Astrocyte of the cerebellum (primary cell): Measurements from ENCODE around the gene CBX8.

Experiments
- DNase-seq: peaks from one replicate; pipeline ENCODE4 v3.0.0-alpha.2; 2011; ENCODE audit warnings: low read depth
- H3K4me3 ChIP-seq: 2 replicates; pipeline ENCODE4 v1.5.1; 2011; ENCODE audit warnings: mild to moderate bottlenecking, low read depth, low read length, moderate library complexity
- in situ Hi-C: cut with HindIII; loops from 2 replicates; pipeline ENCODE4 v1.10.0; 2017; ENCODE audit warnings: low sequenced_read_pairs
- TF ChIP-seq, protein P1 (sequence below): IDR thresholded peaks from 2 replicates; pipeline ENCODE4 v1.5.1; 2012; ENCODE audit warnings: low read length, low read depth, moderate library complexity, mild to moderate bottlenecking; ENCODE audit errors: missing control alignments

The CBX8 gene

DNA sequence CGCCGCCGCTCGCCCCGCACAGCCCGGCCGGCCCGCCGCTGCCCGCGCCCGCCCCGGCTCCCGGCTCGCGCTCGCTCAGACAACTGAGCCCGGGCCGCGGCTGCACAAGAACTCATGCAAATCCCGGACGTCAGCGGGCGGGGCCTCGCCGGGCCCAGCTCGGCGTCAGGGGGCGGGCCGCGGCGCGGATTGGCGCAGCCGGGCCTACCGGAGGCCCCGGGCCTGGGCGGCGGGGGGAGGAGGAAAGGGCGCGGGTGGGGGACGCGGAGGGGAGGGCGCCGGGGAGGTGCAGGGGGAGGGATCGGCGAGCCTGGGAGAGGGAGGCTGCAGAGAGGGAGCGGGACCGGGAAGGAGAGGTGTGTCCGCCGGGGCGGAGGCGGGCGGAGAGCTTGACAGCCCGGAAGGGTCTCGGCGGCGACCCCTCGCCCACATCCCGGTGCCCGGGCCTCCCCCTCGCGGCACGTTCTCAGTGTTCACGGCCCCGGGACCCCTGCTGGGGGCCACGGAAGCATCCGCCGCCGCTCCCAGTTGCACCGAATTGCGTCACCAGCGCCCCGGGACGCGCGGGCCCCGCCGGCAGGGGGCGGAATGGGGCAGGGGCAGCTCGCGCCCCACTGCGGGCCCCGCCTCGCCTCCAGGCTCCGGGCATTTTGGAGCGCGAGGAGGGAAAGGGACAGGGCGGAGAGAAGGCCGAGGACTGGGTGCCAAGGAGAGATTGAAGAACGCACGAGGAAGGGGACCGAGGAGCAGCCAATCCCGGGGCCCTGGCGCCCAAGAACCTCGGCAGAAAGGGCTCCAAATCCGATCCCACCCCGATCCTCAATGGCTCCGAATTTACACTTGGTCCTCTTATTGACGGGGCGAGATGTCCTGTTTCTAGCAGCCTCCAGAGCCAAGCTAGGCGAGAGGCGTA, 42.7 kb upstream of the CBX8 start, which contains the start of gene CBX4:
CBX4 (minus strand) TSS at position 85 of the 913 bp plus-strand sequence. CDS start 189 bp downstream, outside the sequence.
- peak; percentile 66 for DNase-seq
- TF ChIP-seq, protein P1, sequence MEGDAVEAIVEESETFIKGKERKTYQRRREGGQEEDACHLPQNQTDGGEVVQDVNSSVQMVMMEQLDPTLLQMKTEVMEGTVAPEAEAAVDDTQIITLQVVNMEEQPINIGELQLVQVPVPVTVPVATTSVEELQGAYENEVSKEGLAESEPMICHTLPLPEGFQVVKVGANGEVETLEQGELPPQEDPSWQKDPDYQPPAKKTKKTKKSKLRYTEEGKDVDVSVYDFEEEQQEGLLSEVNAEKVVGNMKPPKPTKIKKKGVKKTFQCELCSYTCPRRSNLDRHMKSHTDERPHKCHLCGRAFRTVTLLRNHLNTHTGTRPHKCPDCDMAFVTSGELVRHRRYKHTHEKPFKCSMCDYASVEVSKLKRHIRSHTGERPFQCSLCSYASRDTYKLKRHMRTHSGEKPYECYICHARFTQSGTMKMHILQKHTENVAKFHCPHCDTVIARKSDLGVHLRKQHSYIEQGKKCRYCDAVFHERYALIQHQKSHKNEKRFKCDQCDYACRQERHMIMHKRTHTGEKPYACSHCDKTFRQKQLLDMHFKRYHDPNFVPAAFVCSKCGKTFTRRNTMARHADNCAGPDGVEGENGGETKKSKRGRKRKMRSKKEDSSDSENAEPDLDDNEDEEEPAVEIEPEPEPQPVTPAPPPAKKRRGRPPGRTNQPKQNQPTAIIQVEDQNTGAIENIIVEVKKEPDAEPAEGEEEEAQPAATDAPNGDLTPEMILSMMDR, result peak; percentile 47
- in situ Hi-C loops, result no loop called here
- peak within 1 kb of the TSS; percentile 66 for H3K4me3 ChIP-seq

DNA sequence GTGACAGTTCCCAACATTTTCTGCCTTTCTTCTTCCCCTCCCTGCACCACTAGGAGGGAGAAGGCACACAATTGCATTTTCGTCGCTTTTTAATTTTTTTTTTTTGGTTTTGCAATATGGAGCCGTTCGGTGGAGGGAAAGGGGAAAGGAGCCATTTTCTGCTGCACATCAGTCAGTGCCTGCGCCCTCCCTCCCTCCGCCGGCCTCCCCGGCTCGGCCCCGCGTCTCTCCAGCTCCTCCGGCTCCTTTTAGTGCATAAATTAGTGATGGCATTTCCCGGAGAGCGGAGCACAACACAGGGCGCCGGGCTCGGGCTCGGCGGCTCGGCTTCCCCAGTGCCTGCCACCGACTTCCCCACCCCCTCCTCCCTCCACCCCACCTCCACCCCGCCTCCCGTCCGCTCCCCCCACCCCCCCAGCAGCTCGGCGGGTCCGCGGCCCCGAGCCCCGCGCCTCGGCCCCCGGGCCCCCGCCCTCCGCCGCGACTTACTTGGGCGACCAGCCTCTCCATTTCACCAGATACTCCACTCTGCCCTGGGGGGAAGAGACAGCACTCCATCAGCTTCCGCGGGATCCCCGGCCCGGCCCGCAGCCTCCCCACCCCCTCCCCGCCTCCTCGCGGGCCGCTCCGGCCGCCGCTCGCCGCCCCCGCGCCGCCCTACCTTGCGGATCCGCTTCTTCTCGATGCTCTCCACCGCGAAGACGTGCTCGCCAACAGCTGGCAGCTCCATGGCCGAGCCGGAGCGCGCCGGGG, 41.8 kb upstream of the CBX8 start:
- TF ChIP-seq, protein P1, result no peak
- in situ Hi-C loops, result no loop called here
- DNase-seq, result no peak
- peak overlapping the region; percentile 66 for H3K4me3 ChIP-seq

DNA sequence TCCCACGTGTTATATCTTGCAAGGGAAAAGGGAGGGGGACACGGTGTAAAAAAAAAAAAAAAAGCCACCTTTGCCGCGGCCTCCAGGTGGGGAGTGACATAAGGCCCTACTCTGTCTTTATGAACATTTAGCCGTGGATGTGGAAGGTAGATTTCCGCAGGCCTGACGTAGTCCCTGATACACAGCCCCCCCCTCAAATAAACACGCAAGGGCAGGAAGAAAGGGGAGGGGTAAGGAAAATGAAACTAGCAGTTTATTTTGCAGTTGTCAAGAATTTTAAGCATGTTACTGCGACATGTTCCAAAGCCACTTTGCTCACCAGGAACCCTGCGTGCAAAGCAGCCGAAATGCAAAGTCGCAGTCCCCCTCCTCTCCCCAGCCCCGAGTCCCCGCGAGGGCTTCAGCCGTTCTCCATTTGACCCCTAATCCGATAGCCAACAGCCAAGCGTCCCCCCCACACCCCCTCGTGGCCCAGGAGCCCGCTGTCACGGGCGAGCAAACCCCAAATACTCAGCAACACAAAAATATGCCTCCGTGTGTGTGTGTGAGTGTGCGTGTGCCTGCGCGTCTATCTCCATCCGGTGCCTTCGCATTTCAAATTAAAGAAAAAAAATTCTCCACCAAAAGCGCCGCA, 41.1 kb upstream of the CBX8 start:
- peak overlapping the region; percentile 66 for H3K4me3 ChIP-seq
- no peak for DNase-seq
- in situ Hi-C loops, result no loop called here
- TF ChIP-seq, protein P1, result no peak

DNA sequence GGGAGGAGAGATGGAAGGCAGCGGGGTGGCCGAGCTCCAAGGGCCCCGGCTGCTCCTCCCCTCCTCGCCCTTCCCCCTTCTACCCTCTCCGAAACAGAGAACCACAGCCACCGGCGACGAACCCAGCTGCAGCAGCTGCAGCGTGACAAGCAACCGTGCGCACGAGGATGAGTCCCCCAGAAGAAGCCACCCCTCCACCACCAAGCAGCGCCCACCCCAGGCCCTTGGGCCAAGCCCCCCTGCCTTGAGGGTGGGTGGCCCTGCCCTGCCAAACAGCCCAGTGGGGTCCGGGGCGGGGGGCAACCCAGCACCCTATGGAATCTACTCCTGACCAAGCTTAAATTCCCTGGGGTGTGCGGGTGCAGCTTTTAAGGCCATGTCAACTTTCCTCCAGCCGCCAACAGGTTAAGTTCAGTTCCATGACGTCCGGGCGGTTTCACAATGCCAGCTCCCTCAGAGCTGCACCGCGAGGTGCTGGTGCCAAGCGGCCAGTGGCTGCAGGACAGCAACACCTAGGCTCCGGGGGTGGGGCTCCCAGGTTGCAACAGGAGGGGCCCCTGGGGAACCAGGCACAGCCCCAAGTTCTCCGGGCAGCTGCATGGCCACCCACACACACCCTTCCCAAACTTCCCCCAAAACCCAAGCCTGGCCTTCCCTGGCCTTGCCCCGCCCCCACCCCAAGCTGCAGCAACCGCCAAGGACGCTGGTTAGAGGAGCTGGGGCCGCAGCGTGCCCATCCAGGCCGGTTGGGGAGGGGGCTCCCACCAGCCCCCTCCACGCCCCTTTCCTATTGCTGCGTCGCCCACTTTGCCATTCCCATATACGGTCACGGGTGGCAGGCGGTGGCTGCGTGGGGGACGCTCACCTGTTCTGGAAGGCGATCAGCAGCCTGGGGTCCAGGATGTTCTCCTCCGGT, 40.4 kb upstream of the CBX8 start:
- DNase-seq, result no peak
- peak overlapping the region; percentile 66 for H3K4me3 ChIP-seq
- TF ChIP-seq, protein P1, result no peak
- in situ Hi-C loops, result no loop called here

DNA sequence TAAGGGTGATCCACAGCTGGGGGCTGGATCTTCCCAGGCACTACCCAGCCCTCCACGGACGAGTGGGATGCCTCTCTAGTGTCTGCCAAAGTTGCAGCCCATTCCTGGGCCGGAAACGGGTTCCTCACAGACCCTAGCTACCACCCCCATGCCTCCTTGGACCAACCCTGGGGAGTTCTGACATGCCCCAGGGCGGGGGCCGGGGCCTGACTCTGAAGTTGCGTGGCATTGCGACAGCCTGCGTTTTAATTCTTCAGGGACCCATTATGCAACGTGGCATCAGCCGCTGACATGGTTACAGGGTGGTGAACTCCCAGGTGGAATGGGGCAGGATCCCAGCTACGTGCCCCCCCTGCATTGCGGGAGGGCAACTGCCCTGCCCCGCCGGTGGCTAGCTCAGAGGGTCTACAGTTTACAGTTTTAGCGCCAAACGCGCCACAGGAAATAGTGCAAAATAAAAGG, 39.7 kb upstream of the CBX8 start:
- H3K4me3 ChIP-seq, result peak overlapping the region; percentile 66
- TF ChIP-seq, protein P1, result no peak
- in situ Hi-C loops, result no loop called here
- DNase-seq, result no peak
